ENCODE results near the gene SUOX.

DNA sequence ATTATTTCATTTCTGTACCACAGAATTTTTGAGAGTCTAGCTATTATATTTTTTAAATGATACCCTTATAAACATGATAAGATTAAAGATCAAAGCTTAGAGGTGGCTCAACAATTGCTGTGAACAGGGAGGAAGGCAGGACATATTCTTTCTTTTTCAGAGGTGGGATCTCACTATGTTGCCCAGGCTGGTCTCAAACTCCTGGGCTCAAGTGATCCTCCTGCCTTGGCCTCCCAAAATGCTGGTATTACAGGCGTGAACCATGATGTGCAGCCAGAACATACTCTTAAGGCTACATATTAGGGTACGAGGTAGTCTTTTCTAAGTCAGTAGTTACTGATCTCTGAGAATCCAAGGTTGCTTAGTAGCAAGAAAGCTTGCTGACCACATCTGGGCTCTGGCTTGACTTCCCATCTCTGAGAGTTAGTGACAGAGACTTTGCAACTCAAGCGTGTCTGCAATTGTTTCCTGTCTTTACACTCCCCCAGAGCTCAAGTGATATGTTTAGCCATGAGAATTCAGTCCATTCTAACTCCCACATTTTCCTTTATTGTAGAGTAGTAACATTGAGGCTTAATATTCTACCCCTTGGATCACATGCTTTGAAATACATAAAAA, 14.6 kb upstream of the SUOX start:
- TF ChIP-seq CTCF (conservative IDR thresholded peaks at IDR 0.05 in 1 of 2, IDR thresholded peaks at IDR 0.05 in 1 of 2; ENCODE audit: extremely low read depth in 1 of 2, insufficient read depth in 1 of 2, low read depth in 1 of 2, low read length in 2 of 2) (no peak), EZH2 (IDR thresholded peaks at IDR 0.05; ENCODE audit: borderline replicate concordance, low read length) (no peak)

Data from mammary epithelial cell (primary cell).